HEK293 (cell line): ENCODE data around the gene VPS13D.

Experiments
- CTCF ChIA-PET: fragments of 350-600 bp; formaldehyde crosslinking; extraction: SDS; loops from one replicate; lab custom pipeline; 2021; ENCODE audit warnings: antibody characterized with exemption; lab: Yijun Ruan, JAX
- POLR2A ChIA-PET: fragments of 300-600 bp; formaldehyde crosslinking; extraction: SDS; loops from one replicate; lab custom pipeline; 2020; ENCODE audit warnings: antibody characterized with exemption, inconsistent platforms; lab: Yijun Ruan, JAX
- H3K27ac ChIP-seq: fragments of 200-500 bp; sonication (Bioruptor generic); 2 replicates; pipeline ENCODE4 v1.5.1; 2014; ENCODE audit warnings: low read depth, low read length, control low read depth, inconsistent platforms; ENCODE audit errors: extremely low read depth
- H3K36me3 ChIP-seq, 2 experiments: fragments of 200-500 bp in 1 of 2; sonication (Bioruptor generic) in 1 of 2; 1 replicate in 1 of 2; 2 replicates in 1 of 2; pipeline ENCODE4 v1.5.1; 2014 to 2017; ENCODE audit warnings: inconsistent platforms in 2 of 2, low read length in 2 of 2; ENCODE audit not compliant: control insufficient read depth in 2 of 2, insufficient read depth in 1 of 2
- H3K4me1 ChIP-seq: fragments of 200-500 bp; sonication (Bioruptor generic); 2 replicates; pipeline ENCODE4 v1.5.1; 2014; ENCODE audit warnings: mild to moderate bottlenecking, low read length, inconsistent platforms; ENCODE audit not compliant: control insufficient read depth, insufficient read depth
- H3K4me3 ChIP-seq: 2 replicates; pipeline ENCODE4 v1.5.1; 2011; ENCODE audit warnings: low read depth, mild to moderate bottlenecking, control low read depth, low read length, moderate library complexity
- H3K9me3 ChIP-seq: fragments of 200-500 bp; sonication (Bioruptor generic); 2 replicates; pipeline ENCODE4 v1.5.1; 2014; ENCODE audit warnings: low read depth, low read length, inconsistent platforms; ENCODE audit not compliant: control insufficient read depth, insufficient read depth
- BCL11B ChIP-seq: fragments of 450-650 bp; formaldehyde crosslinking; IDR thresholded peaks from 2 replicates; pipeline ENCODE4 v1.5.1; 2016; ENCODE audit warnings: low read depth, missing biosample characterization, missing genetic modification characterization
- IKZF3 ChIP-seq: fragments of 450-650 bp; IDR thresholded peaks from 2 replicates; pipeline ENCODE4 v1.5.0; 2018; ENCODE audit warnings: missing biosample characterization, mild to moderate bottlenecking, missing genetic modification characterization, moderate library complexity
- MZF1 ChIP-seq: fragments of 450-650 bp; formaldehyde crosslinking; IDR thresholded peaks from 2 replicates; pipeline ENCODE4 v1.5.1; 2017; ENCODE audit warnings: missing biosample characterization, missing genetic modification characterization, borderline replicate concordance
- OSR2 ChIP-seq: fragments of 450-650 bp; formaldehyde crosslinking; IDR thresholded peaks from 2 replicates; pipeline ENCODE4 v1.5.1; 2016; ENCODE audit warnings: missing biosample characterization, missing genetic modification characterization
- SCRT1 ChIP-seq: fragments of 450-650 bp; formaldehyde crosslinking; IDR thresholded peaks from 2 replicates; pipeline ENCODE4 v1.5.1; 2016; ENCODE audit warnings: missing biosample characterization, missing genetic modification characterization, borderline replicate concordance
- ZBTB17 ChIP-seq: fragments of 450-650 bp; formaldehyde crosslinking; IDR thresholded peaks from 2 replicates; pipeline ENCODE4 v1.5.1; 2016; ENCODE audit warnings: missing biosample characterization, missing genetic modification characterization
- ZFP41 ChIP-seq: fragments of 450-650 bp; formaldehyde crosslinking; IDR thresholded peaks from 2 replicates; pipeline ENCODE4 v1.5.1; 2016; ENCODE audit warnings: missing biosample characterization, missing genetic modification characterization, borderline replicate concordance
- ZFP69B ChIP-seq: fragments of 450-650 bp; formaldehyde crosslinking; IDR thresholded peaks from 2 replicates; pipeline ENCODE4 v1.5.1; 2016; ENCODE audit warnings: missing biosample characterization, missing genetic modification characterization
- ZNF10 ChIP-seq: fragments of 450-650 bp; formaldehyde crosslinking; IDR thresholded peaks from 2 replicates; pipeline ENCODE4 v1.5.1; 2017; ENCODE audit warnings: missing biosample characterization, missing genetic modification characterization
- ZNF223 ChIP-seq: fragments of 450-650 bp; formaldehyde crosslinking; IDR thresholded peaks from 2 replicates; pipeline ENCODE4 v1.5.1; 2016; ENCODE audit warnings: missing biosample characterization, missing genetic modification characterization
- ZNF292 ChIP-seq: fragments of 450-650 bp; formaldehyde crosslinking; IDR thresholded peaks from 2 replicates; pipeline ENCODE4 v1.5.1; 2016; ENCODE audit warnings: low read depth, missing biosample characterization, missing genetic modification characterization, borderline replicate concordance
- ZNF324 ChIP-seq: fragments of 450-650 bp; formaldehyde crosslinking; IDR thresholded peaks from 2 replicates; pipeline ENCODE4 v1.5.1; 2016; ENCODE audit warnings: missing biosample characterization, missing genetic modification characterization
- ZNF623 ChIP-seq: fragments of 450-650 bp; formaldehyde crosslinking; IDR thresholded peaks from 2 replicates; pipeline ENCODE4 v1.5.1; 2016; ENCODE audit warnings: missing biosample characterization, missing genetic modification characterization
- ZNF677 ChIP-seq: fragments of 450-650 bp; IDR thresholded peaks from 2 replicates; pipeline ENCODE4 v1.5.0; 2018; ENCODE audit warnings: missing biosample characterization, mild to moderate bottlenecking, missing genetic modification characterization, moderate library complexity
- ZNF843 ChIP-seq: fragments of 450-650 bp; formaldehyde crosslinking; IDR thresholded peaks from 2 replicates; pipeline ENCODE4 v1.5.1; 2016; ENCODE audit warnings: missing biosample characterization, missing genetic modification characterization
- TF ChIP-seq, protein P1 (sequence below): fragments of 450-650 bp; formaldehyde crosslinking; IDR thresholded peaks from 2 replicates; pipeline ENCODE4 v1.5.1; 2016; ENCODE audit warnings: missing biosample characterization, missing genetic modification characterization
- TF ChIP-seq, protein P2 (sequence below): fragments of 450-650 bp; formaldehyde crosslinking; IDR thresholded peaks from 2 replicates; pipeline ENCODE4 v1.5.1; 2016; ENCODE audit warnings: missing biosample characterization, missing genetic modification characterization
- TF ChIP-seq, protein P3 (sequence below): fragments of 450-650 bp; formaldehyde crosslinking; IDR thresholded peaks from 2 replicates; pipeline ENCODE4 v1.5.1; 2016; ENCODE audit warnings: missing biosample characterization, missing genetic modification characterization
- TF ChIP-seq, protein P4 (sequence below): fragments of 450-650 bp; formaldehyde crosslinking; IDR thresholded peaks from 2 replicates; pipeline ENCODE4 v1.5.1; 2017; ENCODE audit warnings: missing biosample characterization, missing genetic modification characterization
- TF ChIP-seq, protein P5 (sequence below): fragments of 450-650 bp; formaldehyde crosslinking; IDR thresholded peaks from 2 replicates; pipeline ENCODE4 v1.5.1; 2017; ENCODE audit warnings: missing biosample characterization, missing genetic modification characterization

Gene VPS13D

DNA sequence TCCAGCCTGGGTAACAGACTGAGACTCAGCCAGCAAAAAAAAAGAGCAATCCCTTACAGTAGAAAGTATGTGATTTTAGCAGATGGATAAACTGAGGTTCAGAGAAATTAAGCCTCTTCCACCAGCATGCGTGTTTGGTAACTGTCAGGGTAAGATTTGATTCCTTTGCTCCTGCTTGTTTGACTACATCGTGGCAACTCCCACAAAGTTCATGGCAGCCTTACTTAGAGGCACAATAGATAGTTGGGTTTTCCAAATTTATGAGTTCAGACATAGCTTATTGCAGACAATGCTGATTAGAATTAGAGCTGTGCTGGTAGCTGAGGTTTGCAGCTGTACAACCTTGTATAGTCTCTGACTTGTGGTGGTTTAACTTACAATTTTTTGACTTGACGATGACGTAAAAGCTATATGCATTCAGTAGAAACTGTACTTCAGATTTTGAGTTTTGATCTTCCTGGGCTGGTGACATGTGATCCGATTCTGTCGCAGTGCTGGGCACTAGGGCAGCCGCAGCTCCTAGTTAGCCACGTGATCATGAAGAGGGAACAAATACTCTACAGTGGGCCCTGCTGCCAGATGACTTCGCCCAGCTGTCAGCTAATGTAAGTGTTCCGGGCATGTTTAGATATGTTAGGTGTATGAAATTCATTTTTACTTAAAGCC, 220.4 kb downstream of the VPS13D start:
- POLR2A ChIA-PET = no interaction called here
- CTCF ChIA-PET = interaction anchor here (0.6 kb wide), 1 partner anchor 46 kb away, joined by 4 read pairs; no protein-coding TSS in a partner anchor
- H3K4me1 ChIP-seq = peaks cover 18% of the 10 kb centered on the region
- TF ChIP-seq, protein P1, sequence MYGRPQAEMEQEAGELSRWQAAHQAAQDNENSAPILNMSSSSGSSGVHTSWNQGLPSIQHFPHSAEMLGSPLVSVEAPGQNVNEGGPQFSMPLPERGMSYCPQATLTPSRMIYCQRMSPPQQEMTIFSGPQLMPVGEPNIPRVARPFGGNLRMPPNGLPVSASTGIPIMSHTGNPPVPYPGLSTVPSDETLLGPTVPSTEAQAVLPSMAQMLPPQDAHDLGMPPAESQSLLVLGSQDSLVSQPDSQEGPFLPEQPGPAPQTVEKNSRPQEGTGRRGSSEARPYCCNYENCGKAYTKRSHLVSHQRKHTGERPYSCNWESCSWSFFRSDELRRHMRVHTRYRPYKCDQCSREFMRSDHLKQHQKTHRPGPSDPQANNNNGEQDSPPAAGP (tag by site-specific recombination) = no peak
- no peak for TF ChIP-seq BCL11B (tag by site-specific recombination)
- TF ChIP-seq ZNF223 = no peak
- TF ChIP-seq, protein P2, sequence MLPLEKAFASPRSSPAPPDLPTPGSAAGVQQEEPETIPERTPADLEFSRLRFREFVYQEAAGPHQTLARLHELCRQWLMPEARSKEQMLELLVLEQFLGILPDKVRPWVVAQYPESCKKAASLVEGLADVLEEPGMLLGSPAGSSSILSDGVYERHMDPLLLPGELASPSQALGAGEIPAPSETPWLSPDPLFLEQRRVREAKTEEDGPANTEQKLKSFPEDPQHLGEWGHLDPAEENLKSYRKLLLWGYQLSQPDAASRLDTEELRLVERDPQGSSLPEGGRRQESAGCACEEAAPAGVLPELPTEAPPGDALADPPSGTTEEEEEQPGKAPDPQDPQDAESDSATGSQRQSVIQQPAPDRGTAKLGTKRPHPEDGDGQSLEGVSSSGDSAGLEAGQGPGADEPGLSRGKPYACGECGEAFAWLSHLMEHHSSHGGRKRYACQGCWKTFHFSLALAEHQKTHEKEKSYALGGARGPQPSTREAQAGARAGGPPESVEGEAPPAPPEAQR (tag by site-specific recombination) = no peak
- no peak for TF ChIP-seq ZNF623
- TF ChIP-seq ZNF843 (tag by site-specific recombination) = no peak
- TF ChIP-seq ZNF10 (tag by site-specific recombination) = no peak
- TF ChIP-seq, protein P3, sequence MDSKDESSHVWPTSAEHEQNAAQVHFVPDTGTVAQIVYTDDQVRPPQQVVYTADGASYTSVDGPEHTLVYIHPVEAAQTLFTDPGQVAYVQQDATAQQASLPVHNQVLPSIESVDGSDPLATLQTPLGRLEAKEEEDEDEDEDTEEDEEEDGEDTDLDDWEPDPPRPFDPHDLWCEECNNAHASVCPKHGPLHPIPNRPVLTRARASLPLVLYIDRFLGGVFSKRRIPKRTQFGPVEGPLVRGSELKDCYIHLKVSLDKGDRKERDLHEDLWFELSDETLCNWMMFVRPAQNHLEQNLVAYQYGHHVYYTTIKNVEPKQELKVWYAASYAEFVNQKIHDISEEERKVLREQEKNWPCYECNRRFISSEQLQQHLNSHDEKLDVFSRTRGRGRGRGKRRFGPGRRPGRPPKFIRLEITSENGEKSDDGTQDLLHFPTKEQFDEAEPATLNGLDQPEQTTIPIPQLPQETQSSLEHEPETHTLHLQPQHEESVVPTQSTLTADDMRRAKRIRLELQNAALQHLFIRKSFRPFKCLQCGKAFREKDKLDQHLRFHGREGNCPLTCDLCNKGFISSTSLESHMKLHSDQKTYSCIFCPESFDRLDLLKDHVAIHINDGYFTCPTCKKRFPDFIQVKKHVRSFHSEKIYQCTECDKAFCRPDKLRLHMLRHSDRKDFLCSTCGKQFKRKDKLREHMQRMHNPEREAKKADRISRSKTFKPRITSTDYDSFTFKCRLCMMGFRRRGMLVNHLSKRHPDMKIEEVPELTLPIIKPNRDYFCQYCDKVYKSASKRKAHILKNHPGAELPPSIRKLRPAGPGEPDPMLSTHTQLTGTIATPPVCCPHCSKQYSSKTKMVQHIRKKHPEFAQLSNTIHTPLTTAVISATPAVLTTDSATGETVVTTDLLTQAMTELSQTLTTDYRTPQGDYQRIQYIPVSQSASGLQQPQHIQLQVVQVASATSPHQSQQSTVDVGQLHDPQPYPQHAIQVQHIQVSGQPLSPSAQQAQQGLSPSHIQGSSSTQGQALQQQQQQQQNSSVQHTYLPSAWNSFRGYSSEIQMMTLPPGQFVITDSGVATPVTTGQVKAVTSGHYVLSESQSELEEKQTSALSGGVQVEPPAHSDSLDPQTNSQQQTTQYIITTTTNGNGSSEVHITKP = no peak
- no peak for TF ChIP-seq ZNF677
- TF ChIP-seq ZFP41 (tag by site-specific recombination) = no peak
- TF ChIP-seq ZFP69B = no peak
- no peak for TF ChIP-seq ZNF324 (tag by site-specific recombination)
- TF ChIP-seq IKZF3 (tag by site-specific recombination) = no peak
- no peak for TF ChIP-seq MZF1
- TF ChIP-seq, protein P4, sequence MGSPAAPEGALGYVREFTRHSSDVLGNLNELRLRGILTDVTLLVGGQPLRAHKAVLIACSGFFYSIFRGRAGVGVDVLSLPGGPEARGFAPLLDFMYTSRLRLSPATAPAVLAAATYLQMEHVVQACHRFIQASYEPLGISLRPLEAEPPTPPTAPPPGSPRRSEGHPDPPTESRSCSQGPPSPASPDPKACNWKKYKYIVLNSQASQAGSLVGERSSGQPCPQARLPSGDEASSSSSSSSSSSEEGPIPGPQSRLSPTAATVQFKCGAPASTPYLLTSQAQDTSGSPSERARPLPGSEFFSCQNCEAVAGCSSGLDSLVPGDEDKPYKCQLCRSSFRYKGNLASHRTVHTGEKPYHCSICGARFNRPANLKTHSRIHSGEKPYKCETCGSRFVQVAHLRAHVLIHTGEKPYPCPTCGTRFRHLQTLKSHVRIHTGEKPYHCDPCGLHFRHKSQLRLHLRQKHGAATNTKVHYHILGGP = no peak
- TF ChIP-seq ZBTB17 (tag by site-specific recombination) = no peak
- H3K9me3 ChIP-seq = no peaks in the 10 kb centered on the region
- H3K36me3 ChIP-seq = peaks cover 0 to 8% of the 10 kb centered on the region in 2 experiments; a peak in 1 of 3 replicates
- H3K27ac ChIP-seq = no peak overlapping the region
- H3K4me3 ChIP-seq = no peak overlapping the region

DNA sequence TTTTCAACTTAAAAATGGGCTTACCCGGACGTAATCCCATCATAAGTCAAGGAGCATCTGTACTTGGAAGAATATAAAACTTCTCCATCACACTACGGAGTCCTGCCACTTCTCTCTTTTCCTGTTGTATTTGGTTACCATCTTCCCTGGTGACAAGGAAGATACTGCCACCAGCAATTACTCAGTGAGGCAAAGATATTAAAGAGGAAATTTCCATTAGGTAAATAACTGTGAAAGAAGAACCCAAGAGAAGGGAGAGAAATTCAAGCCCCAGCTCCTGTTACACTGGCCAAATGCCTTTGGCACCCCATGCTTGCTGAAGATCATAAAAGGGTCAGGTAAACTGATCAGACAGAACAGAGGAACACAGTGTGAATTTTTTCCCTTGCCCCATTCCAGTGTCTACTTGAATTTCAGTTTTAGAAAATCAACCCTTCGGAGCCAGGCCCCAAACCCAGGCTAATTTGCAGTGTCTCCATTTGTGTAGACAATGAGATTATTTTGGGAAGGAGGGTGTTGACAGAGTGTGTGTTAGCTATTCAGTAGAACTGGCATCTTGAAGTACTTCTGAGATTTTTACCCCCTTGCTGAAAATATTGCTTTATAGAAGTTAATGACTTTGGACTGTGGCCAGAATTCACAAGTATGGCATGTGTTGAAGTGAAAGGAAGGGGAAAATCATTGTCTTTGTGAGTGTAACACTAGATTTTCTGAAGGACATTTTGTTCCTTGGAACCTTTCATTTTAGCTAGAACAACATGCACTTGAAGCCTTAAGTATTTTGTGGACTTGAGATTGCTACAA, 221.1 kb downstream of the VPS13D start:
- peaks cover 0 to 8% of the 10 kb centered on the region in 2 experiments; a peak in 1 of 3 replicates for H3K36me3 ChIP-seq
- ChIA-PET POLR2A (no interaction called here), CTCF (no interaction called here)
- peaks cover 19% of the 10 kb centered on the region for H3K4me1 ChIP-seq
- TF ChIP-seq, protein P5, sequence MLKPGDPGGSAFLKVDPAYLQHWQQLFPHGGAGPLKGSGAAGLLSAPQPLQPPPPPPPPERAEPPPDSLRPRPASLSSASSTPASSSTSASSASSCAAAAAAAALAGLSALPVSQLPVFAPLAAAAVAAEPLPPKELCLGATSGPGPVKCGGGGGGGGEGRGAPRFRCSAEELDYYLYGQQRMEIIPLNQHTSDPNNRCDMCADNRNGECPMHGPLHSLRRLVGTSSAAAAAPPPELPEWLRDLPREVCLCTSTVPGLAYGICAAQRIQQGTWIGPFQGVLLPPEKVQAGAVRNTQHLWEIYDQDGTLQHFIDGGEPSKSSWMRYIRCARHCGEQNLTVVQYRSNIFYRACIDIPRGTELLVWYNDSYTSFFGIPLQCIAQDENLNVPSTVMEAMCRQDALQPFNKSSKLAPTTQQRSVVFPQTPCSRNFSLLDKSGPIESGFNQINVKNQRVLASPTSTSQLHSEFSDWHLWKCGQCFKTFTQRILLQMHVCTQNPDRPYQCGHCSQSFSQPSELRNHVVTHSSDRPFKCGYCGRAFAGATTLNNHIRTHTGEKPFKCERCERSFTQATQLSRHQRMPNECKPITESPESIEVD (tag by site-specific recombination) = peak; percentile 66
- TF ChIP-seq ZNF292 (tag by site-specific recombination) (no peak), SCRT1 (tag by site-specific recombination) (0 out of 2 replicates have a peak, but pooled peaks have one; percentile 13), OSR2 (tag by site-specific recombination) (peak; percentile 8; the same call in 1 of the 2 replicates)
- no peak overlapping the region for H3K4me3 ChIP-seq
- H3K27ac ChIP-seq = no peak overlapping the region
- H3K9me3 ChIP-seq = no peaks in the 10 kb centered on the region
